ENCODE measurements around the gene INPP4B.

Gene INPP4B

DNA sequence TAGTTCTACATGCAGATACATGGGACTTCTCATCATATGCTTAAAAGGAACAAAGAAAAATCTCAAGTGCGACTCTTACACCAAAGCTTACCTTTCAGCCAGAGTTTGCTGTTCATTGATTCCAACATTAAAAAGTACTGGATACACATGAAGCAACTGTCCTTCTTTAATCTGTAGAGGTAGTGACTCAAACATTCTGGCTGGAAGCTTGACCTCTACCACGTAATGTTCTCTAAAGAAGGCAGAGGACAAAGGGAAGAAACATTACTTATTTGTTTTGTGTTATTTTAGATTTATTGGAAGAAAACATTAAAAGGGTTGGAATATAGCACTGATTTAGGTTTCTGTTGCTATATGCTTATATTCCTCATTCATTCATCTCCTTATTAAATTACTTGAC, 733.6 kb downstream of the INPP4B start:
- DNase-seq (ENCODE audit: low read depth) = no peak
- TF ChIP-seq POLR2A (IDR thresholded peaks at IDR 0.05; ENCODE audit: extremely low read depth, insufficient read length) = no peak
- no peak for TF ChIP-seq MYC (IDR thresholded peaks at IDR 0.05; ENCODE audit: low read depth, low read length)
- TF ChIP-seq, protein P1, sequence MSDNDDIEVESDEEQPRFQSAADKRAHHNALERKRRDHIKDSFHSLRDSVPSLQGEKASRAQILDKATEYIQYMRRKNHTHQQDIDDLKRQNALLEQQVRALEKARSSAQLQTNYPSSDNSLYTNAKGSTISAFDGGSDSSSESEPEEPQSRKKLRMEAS (IDR thresholded peaks at IDR 0.05; ENCODE audit: low read depth, low read length) = no peak
- TF ChIP-seq, protein P2, sequence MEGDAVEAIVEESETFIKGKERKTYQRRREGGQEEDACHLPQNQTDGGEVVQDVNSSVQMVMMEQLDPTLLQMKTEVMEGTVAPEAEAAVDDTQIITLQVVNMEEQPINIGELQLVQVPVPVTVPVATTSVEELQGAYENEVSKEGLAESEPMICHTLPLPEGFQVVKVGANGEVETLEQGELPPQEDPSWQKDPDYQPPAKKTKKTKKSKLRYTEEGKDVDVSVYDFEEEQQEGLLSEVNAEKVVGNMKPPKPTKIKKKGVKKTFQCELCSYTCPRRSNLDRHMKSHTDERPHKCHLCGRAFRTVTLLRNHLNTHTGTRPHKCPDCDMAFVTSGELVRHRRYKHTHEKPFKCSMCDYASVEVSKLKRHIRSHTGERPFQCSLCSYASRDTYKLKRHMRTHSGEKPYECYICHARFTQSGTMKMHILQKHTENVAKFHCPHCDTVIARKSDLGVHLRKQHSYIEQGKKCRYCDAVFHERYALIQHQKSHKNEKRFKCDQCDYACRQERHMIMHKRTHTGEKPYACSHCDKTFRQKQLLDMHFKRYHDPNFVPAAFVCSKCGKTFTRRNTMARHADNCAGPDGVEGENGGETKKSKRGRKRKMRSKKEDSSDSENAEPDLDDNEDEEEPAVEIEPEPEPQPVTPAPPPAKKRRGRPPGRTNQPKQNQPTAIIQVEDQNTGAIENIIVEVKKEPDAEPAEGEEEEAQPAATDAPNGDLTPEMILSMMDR (IDR thresholded peaks at IDR 0.05; ENCODE audit: low read depth, low read length) = no peak
- no peak overlapping the region for H3K4me3 ChIP-seq (ENCODE audit: low read depth, low read length)

DNA sequence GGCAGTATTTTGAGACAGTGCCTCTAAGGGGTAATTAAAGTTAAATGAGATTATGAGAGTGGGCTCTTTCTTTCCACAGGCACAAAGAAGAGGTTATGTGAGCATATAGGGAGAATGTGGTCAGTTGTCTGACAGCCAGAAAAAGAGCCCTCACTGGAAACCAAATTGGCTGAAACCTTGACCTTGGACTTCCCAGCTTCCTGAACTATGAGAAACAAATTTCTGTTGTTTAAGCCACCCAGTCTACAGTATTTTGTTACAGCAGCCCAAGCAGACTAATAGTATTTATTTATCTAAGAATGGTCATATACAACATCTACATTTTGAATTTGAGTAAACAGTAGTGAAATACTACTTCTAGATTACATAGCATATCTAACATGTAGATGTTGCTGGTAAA, 736.0 kb downstream of the INPP4B start:
- TF ChIP-seq MYC (IDR thresholded peaks at IDR 0.05; ENCODE audit: low read depth, low read length) = no peak
- H3K4me3 ChIP-seq (ENCODE audit: low read depth, low read length) = no peak overlapping the region
- no peak for DNase-seq (ENCODE audit: low read depth)

DNA sequence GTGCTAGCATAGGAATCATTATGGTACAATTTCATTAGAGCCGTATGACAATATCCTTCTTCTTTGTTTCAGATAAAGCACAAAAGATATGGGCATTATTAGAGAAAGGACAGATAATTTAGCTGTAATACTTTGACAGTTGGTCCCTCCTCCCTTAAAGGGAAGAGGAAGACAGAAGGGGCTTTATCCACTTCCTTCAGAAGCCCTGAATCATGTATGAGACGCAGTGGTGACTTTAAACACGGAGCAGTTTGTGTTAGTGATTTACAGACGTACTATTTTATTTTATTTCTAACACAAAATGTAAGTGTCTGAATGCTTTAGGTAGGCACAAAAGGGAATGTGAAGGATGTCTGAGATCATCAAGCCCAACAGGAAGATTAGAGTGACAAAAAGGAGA, 742.1 kb downstream of the INPP4B start:
- no peak for DNase-seq (ENCODE audit: low read depth)
- no peak for TF ChIP-seq MYC (IDR thresholded peaks at IDR 0.05; ENCODE audit: low read depth, low read length)
- TF ChIP-seq POLR2A (IDR thresholded peaks at IDR 0.05; ENCODE audit: extremely low read depth, insufficient read length) = no peak
- TF ChIP-seq, protein P2 (IDR thresholded peaks at IDR 0.05; ENCODE audit: low read depth, low read length) = no peak
- TF ChIP-seq, protein P1 (IDR thresholded peaks at IDR 0.05; ENCODE audit: low read depth, low read length) = no peak
- H3K4me3 ChIP-seq (ENCODE audit: low read depth, low read length) = no peak overlapping the region

DNA sequence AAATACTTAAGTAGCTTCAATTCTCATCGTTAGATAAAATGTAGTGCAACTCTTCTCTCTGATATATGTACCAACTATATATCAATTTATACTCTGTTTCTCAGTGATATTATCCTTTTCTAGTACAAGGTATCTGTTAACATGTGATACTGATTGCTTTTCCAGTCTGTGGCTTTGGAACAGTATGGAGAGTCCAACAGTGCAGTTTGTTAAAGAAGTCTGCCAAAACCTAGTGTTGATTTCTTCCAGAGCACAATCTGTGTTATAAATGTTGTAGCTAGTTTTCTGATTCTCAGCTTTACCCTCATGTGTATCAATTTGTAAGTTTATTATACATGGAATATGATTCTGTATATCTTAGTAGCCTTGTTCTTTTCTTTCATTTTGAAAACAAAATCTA, 744.7 kb downstream of the INPP4B start:
- TF ChIP-seq MYC (IDR thresholded peaks at IDR 0.05; ENCODE audit: low read depth, low read length) (no peak), POLR2A (IDR thresholded peaks at IDR 0.05; ENCODE audit: extremely low read depth, insufficient read length) (no peak)
- TF ChIP-seq, protein P2 (IDR thresholded peaks at IDR 0.05; ENCODE audit: low read depth, low read length) = no peak
- TF ChIP-seq, protein P1 (IDR thresholded peaks at IDR 0.05; ENCODE audit: low read depth, low read length) = no peak
- DNase-seq (ENCODE audit: low read depth) = no peak
- no peak overlapping the region for H3K4me3 ChIP-seq (ENCODE audit: low read depth, low read length)

DNA sequence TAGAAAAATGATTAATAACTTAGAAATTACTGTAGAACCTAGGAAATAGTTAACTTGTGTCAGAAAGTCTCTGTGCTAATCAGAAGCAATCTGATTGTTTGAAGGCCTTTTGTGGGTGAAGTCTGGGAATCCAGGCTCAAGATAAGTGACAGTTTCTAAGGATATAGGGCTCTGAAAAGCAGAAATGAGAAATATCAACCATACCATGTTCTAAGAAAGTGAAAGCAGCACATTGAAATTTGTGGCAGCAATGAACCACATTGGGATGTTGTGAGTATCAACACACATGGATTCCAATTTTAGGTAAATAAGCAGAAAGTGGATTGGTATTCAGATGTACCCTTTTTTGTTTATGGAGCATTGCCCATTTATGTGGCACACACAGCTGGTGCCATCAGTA, 745.2 kb downstream of the INPP4B start:
- no peak overlapping the region for H3K4me3 ChIP-seq (ENCODE audit: low read depth, low read length)
- no peak for DNase-seq (ENCODE audit: low read depth)
- no peak for TF ChIP-seq POLR2A (IDR thresholded peaks at IDR 0.05; ENCODE audit: extremely low read depth, insufficient read length)
- TF ChIP-seq, protein P2 (IDR thresholded peaks at IDR 0.05; ENCODE audit: low read depth, low read length) = no peak
- TF ChIP-seq, protein P1 (IDR thresholded peaks at IDR 0.05; ENCODE audit: low read depth, low read length) = no peak
- TF ChIP-seq MYC (IDR thresholded peaks at IDR 0.05; ENCODE audit: low read depth, low read length) = no peak

DNA sequence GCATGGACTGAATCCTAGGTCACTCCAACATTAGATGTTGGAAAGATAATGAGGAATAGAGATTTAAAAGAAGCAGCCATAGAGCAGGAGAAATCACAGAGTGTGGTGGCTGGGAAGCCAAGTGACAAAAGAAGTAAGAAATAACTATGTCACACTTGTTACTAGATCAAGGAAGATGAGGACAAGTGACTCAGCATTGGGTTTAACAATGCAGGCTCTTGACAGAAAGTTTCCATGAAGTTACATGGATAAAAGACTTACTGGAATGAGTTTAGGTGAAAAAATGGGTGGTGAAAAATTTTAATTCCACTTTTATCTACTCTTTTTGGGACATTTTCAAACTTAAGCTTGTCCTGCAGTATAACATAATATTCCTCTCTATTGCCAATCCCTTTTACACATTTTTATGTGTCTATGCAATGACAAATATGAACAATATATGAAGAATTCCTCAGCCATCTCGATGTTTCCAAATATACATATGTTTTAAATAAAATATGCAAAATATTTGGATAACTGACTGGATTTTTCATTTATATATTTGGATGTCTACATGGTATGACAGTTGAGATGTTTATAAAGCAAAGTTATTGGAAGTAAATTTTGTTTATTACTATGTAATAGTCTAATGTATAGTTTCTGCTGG, 747.1 kb downstream of the INPP4B start:
- no peak for DNase-seq (ENCODE audit: low read depth)
- no peak overlapping the region for H3K4me3 ChIP-seq (ENCODE audit: low read depth, low read length)
- TF ChIP-seq, protein P1 (IDR thresholded peaks at IDR 0.05; ENCODE audit: low read depth, low read length) = no peak
- TF ChIP-seq MYC (IDR thresholded peaks at IDR 0.05; ENCODE audit: low read depth, low read length) (no peak), POLR2A (IDR thresholded peaks at IDR 0.05; ENCODE audit: extremely low read depth, insufficient read length) (no peak)
- TF ChIP-seq, protein P2 (IDR thresholded peaks at IDR 0.05; ENCODE audit: low read depth, low read length) = no peak

Measured in NB4 (cell line).